ENCODE results near the gene IRF7. TPM values are rescaled to one million over a fixed set of nuclear protein-coding genes. Genes with fewer than 3 reads are reported as not detected.

The IRF7 gene
- total and polyA plus RNA-seq, 12 donors = 0.81 to 87.6 (median 11.2) TPM

DNA sequence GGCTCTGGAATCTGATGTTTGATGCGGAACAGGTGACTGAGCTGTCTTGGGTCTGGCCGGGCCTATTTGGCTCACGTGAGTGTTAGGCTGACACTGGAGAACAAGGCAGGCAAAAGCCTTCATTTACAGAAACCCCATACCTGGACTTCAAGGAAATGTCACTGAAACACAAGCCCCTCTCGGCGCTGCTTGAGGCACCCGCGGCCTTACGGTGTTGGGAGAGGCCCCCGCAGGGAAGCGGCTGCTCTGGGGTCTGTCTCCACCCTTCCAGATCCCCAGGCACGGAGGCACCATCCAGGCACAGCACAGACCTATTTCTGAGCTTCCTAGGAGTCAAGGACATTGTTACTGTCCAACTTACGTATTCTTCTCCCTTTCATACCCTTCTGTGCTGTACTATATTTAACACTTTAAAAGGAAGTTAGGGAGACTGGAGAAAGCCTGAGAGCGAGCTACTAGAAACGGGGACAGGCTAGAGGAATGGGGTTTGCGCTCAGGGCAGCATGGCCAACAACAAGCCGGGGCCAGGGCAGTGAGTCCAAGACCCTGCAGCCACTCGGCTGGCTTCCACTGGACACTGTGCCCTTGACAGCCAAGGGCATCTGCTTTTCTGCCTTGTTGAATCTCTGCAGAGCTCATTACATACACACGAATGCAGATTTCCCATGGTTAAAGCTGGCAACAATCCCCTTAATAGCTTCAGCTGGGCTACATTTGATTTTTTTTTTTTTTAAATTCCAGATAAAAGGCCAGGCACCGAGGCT, 45.1 kb upstream of the IRF7 start:
- Histone ChIP-seq H3K36me3 (replicated peaks in 1 of 2) (peaks cover 0 to 20% of the 10 kb centered on the region in 2 donors), H3K9me3 (replicated peaks in 1 of 3) (no peaks in the 10 kb centered on the region), H3K27ac (no peak overlapping the region), H3K4me3 (no peak overlapping the region), H3K4me1 (replicated peaks in 1 of 2) (peaks cover 5 to 7% of the 10 kb centered on the region in 2 donors), H3K27me3 (no peaks in the 10 kb centered on the region)
- 73 to 82% (median 78%) methylated on average over 17 to 19 of the region's 19 CpGs for WGBS, 4 donors
- TF ChIP-seq, protein P1, sequence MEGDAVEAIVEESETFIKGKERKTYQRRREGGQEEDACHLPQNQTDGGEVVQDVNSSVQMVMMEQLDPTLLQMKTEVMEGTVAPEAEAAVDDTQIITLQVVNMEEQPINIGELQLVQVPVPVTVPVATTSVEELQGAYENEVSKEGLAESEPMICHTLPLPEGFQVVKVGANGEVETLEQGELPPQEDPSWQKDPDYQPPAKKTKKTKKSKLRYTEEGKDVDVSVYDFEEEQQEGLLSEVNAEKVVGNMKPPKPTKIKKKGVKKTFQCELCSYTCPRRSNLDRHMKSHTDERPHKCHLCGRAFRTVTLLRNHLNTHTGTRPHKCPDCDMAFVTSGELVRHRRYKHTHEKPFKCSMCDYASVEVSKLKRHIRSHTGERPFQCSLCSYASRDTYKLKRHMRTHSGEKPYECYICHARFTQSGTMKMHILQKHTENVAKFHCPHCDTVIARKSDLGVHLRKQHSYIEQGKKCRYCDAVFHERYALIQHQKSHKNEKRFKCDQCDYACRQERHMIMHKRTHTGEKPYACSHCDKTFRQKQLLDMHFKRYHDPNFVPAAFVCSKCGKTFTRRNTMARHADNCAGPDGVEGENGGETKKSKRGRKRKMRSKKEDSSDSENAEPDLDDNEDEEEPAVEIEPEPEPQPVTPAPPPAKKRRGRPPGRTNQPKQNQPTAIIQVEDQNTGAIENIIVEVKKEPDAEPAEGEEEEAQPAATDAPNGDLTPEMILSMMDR (IDR thresholded peaks at IDR 0.05) = no peak
- TF ChIP-seq POLR2A (IDR thresholded peaks at IDR 0.05) = no peak
- intact Hi-C loops (cut with DNase I) = loop anchor here in 1 of 2 donors (5.0 kb wide), 1 partner anchor 61 kb away; no protein-coding TSS in a partner anchor
- DNase-seq = no peak

DNA sequence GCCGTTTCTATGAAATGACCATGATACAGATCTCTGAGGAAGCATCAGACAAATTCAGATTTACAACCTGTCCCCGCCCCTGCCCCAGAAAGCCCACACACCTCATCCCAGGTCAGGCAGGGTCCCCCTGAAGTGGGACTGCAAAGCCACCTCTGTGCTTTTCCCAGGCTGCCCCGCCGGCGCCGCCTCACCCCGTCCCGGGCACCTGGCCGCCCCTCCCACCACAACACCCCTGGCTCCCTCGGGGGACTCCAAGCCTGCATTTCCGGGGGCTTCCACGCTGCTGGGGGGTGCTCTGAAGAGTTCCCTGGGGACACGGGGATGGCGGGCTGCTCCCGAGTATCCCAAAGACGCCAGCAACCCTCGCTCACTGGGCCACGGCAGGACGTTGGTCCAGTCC, 44.5 kb upstream of the IRF7 start:
- Histone ChIP-seq H3K27me3 (no peaks in the 10 kb centered on the region), H3K4me1 (replicated peaks in 1 of 2) (peaks cover 0 to under 1% of the 10 kb centered on the region in 2 donors), H3K36me3 (replicated peaks in 1 of 2) (peaks cover 0 to 20% of the 10 kb centered on the region in 2 donors), H3K9me3 (replicated peaks in 1 of 3) (no peaks in the 10 kb centered on the region), H3K4me3 (no peak overlapping the region), H3K27ac (no peak overlapping the region)
- intact Hi-C loops (cut with DNase I) = loop anchor here in 1 of 2 donors (5.0 kb wide), 1 partner anchor 62 kb away; no protein-coding TSS in a partner anchor
- WGBS, 4 donors = 86 to 93% (median 88%) methylated on average over 8 to 19 of the region's 19 CpGs
- no peak for DNase-seq
- TF ChIP-seq, protein P1 (IDR thresholded peaks at IDR 0.05) = no peak
- TF ChIP-seq POLR2A (IDR thresholded peaks at IDR 0.05) = no peak

DNA sequence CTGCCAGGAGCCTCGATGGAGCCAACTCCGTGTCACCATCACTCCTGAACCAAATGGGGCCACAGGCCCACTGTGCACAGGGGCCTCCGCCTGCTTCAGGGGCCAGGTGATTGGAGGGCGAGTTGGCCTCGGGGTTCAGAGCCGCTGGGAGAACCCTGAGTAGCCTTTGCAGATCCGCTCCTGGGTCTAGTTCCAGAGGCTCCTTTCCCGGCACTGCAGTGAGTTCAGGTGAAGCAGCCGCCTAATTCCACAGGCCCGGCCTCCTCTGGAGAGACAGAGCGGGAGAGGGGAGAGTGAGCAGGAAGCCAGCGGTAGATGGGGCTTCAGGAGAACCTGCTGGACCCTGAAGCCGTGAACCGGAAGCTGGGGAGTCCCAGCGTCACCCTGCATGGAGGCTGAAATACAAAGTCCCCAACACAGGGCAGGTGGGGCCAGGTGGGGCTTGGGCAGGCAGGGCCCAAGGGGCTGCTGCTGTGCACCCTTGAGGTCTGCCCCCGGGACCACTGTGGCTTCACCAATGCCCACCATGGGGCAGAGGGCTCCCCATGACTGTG, 43.9 kb upstream of the IRF7 start:
- WGBS, 4 donors = 90 to 96% (median 94%) methylated on average over 11 to 16 of the region's 16 CpGs
- H3K36me3 ChIP-seq (replicated peaks in 1 of 2) = peaks cover 0 to 20% of the 10 kb centered on the region in 2 donors

DNA sequence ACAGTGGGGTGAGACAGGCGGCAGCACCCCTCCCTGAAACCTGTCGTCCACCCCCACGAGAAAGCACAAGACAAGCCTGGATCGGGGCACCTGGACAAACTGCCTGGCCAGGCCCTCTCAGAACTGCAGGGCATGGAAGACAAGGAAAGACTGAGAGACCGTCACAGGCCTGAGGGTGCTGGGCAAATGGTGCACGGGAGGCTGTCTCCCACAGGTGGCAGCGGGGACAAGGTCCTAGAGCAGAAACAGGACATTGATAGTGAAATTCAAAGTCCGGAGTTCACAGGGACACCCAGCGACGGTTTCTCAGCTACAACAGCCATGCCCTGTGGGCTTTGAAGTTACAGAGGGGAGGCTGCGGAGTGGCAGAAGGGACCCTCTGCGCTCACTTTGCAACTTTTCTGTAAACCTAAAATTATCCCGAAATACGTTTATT, 42.0 kb upstream of the IRF7 start:
- Histone ChIP-seq H3K4me3 (no peak overlapping the region), H3K4me1 (replicated peaks in 1 of 2) (no peaks in the 10 kb centered on the region), H3K27me3 (no peaks in the 10 kb centered on the region), H3K27ac (no peak overlapping the region), H3K36me3 (replicated peaks in 1 of 2) (peaks cover 0 to 16% of the 10 kb centered on the region in 2 donors), H3K9me3 (replicated peaks in 1 of 3) (no peaks in the 10 kb centered on the region)
- TF ChIP-seq, protein P1 (IDR thresholded peaks at IDR 0.05) = no peak
- no peak for TF ChIP-seq POLR2A (IDR thresholded peaks at IDR 0.05)
- intact Hi-C loops (cut with DNase I) = no loop called here
- WGBS, 4 donors = 85 to 92% (median 89%) methylated on average over 8 to 14 of the region's 14 CpGs
- DNase-seq = no peak

More for the DNA sequence above, 43.9 kb upstream of the IRF7 start:
- no peaks in the 10 kb centered on the region for H3K9me3 ChIP-seq (replicated peaks in 1 of 3)
- TF ChIP-seq, protein P1 (IDR thresholded peaks at IDR 0.05) = no peak
- no peak for TF ChIP-seq POLR2A (IDR thresholded peaks at IDR 0.05)
- intact Hi-C loops (cut with DNase I) = loop anchor here in 1 of 2 donors (5.0 kb wide), 1 partner anchor 63 kb away; no protein-coding TSS in a partner anchor
- DNase-seq = no peak
- H3K4me3 ChIP-seq = no peak overlapping the region
- H3K27ac ChIP-seq = no peak overlapping the region
- H3K4me1 ChIP-seq (replicated peaks in 1 of 2) = no peaks in the 10 kb centered on the region
- H3K27me3 ChIP-seq = no peaks in the 10 kb centered on the region

Measured in adrenal gland (tissue), 12 donors.